Sigmoid colon (tissue), 4 donors: ENCODE data around the gene ZBED4.

Experiments
- CTCF ChIP-seq, 4 experiments: fragments of 450-650 bp in 3 of 4; fragments of 200-600 bp in 1 of 4; IDR thresholded peaks; one replicate each; pipeline ENCODE4 v1.5.1; 2016 to 2019; ENCODE audit warnings: antibody characterized with exemption in 4 of 4, mild to moderate bottlenecking in 3 of 4, moderate library complexity in 2 of 4
- EP300 ChIP-seq, 4 donors: sonication (generic); formaldehyde crosslinking; IDR thresholded peaks; one replicate each; pipeline ENCODE4 v1.6.1; 2017; ENCODE audit warnings: antibody characterized with exemption in 4 of 4
- POLR2A ChIP-seq, 2 donors: fragments of 450-650 bp; IDR thresholded peaks; one replicate each; pipeline ENCODE4 v1.6.1; 2016; ENCODE audit warnings: antibody characterized with exemption in 2 of 2, mild to moderate bottlenecking in 2 of 2, moderate library complexity in 2 of 2

- TF ChIP-seq POLR2A (IDR thresholded peaks at IDR 0.05) (no peak), CTCF (IDR thresholded peaks at IDR 0.05) (no peak), EP300 (IDR thresholded peaks at IDR 0.05) (no peak)
Observed at GRCh38 chr22:49845666-49846459, 7.8 kb upstream of the ZBED4 start.
